Left lobe of liver (tissue), 1 donor: Measurements from ENCODE around the gene TLR1. TPM values are rescaled to one million over a fixed set of nuclear protein-coding genes. Genes with fewer than 3 reads are reported as not detected.

Experiments
- total RNA-seq: library from RNA; stranded (reverse); gene quantifications from one replicate; pipeline ENCODE4 v1.2.1, GENCODE V29; 2021
- donor health status: DM: no; HTN: yes; CAD: no.

The TLR1 gene
- total RNA-seq, 1 donor from 2014 or later, result 4.2 TPM

Other genes starting within 250 kb of the TLR1 start
- gene KLF3, start 140.6 kb downstream of the TLR1 start, total RNA-seq, result 28.6 TPM
- gene TLR10, start 21.8 kb downstream of the TLR1 start, total RNA-seq, result 0.08 TPM
- 1.5 TPM for gene TLR6, start 52.0 kb upstream of the TLR1 start, total RNA-seq
- 52.6 TPM for gene FAM114A1, start 63.0 kb upstream of the TLR1 start, total RNA-seq
- 0.55 TPM for gene TMEM156, start 227.6 kb upstream of the TLR1 start, total RNA-seq